Gastroesophageal sphincter (tissue), 4 donors: ENCODE data around the gene REX1BD. TPM values are rescaled to one million over a fixed set of nuclear protein-coding genes. Genes with fewer than 3 reads are reported as not detected.

Experiments
- ATAC-seq: fragments of 150-250 bp; one replicate; pipeline ENCODE4 v1.9.1; 2016; ENCODE audit warnings: mild to moderate bottlenecking, moderate library complexity
- H3K27ac ChIP-seq, 4 donors: fragments of 200-600 bp; sonication (generic) in 3 of 4; 1 replicate in 3 of 4; 2 replicates in 1 of 4; pipeline ENCODE4 v1.5.1; 2016 to 2019
- H3K27me3 ChIP-seq: fragments of 200-600 bp; sonication (generic); one replicate; pipeline ENCODE4 v1.5.1; 2019
- H3K36me3 ChIP-seq, 2 donors: fragments of 200-600 bp; sonication (generic); one replicate each; pipeline ENCODE4 v1.5.1; 2019; ENCODE audit warnings: control low read depth in 1 of 2
- H3K4me1 ChIP-seq, 3 donors: fragments of 200-600 bp; sonication (generic); 1 replicate in 2 of 3; 2 replicates in 1 of 3; pipeline ENCODE4 v1.5.1; 2016 to 2019; ENCODE audit warnings: control low read depth in 2 of 3
- H3K4me3 ChIP-seq, 2 donors: fragments of 200-600 bp; sonication (generic); one replicate each; pipeline ENCODE4 v1.5.1; 2019; ENCODE audit warnings: mild to moderate bottlenecking in 1 of 2, moderate library complexity in 1 of 2
- H3K9me3 ChIP-seq, 3 donors: fragments of 200-600 bp; sonication (generic); one replicate each; pipeline ENCODE4 v1.5.1; 2017 to 2019; ENCODE audit warnings: control low read depth in 2 of 3
- CTCF ChIP-seq, 4 experiments: fragments of 200-600 bp in 2 of 4; fragments of 450-650 bp in 2 of 4; sonication (generic) in 1 of 4; IDR thresholded peaks; one replicate each; pipeline ENCODE4 v1.5.1; 2017 to 2019; ENCODE audit warnings: antibody characterized with exemption in 4 of 4, mild to moderate bottlenecking in 2 of 4, moderate library complexity in 2 of 4
- EP300 ChIP-seq: sonication (generic); formaldehyde crosslinking; IDR thresholded peaks from one replicate; pipeline ENCODE4 v1.6.1; 2017; ENCODE audit warnings: antibody characterized with exemption, mild to moderate bottlenecking
- POLR2A ChIP-seq, 2 donors: fragments of 450-650 bp; IDR thresholded peaks; one replicate each; pipeline ENCODE4 v1.6.1; 2017; ENCODE audit warnings: antibody characterized with exemption in 2 of 2, mild to moderate bottlenecking in 2 of 2, moderate library complexity in 1 of 2
- POLR2AphosphoS5 ChIP-seq: sonication (generic); formaldehyde crosslinking; IDR thresholded peaks from one replicate; pipeline ENCODE4 v1.6.1; 2017; ENCODE audit warnings: antibody characterized with exemption
- WGBS, 2 donors: methylation state at CpG; one replicate each; pipeline ENCODE4 v1.1.5; 2018; ENCODE audit warnings: low coverage in 1 of 2; 5-methylcytosine and 5-hydroxymethylcytosine counted together
- total RNA-seq, 4 donors: library from RNA; depleted of rRNA; stranded (reverse); fragments of >200 nt; gene quantifications; one replicate each; pipeline ENCODE4 v1.1.0, GENCODE V29; 2016

The REX1BD gene
- total RNA-seq, 4 donors from 2014 or later, result 64.8 to 72.6 (median 68.6) TPM

DNA sequence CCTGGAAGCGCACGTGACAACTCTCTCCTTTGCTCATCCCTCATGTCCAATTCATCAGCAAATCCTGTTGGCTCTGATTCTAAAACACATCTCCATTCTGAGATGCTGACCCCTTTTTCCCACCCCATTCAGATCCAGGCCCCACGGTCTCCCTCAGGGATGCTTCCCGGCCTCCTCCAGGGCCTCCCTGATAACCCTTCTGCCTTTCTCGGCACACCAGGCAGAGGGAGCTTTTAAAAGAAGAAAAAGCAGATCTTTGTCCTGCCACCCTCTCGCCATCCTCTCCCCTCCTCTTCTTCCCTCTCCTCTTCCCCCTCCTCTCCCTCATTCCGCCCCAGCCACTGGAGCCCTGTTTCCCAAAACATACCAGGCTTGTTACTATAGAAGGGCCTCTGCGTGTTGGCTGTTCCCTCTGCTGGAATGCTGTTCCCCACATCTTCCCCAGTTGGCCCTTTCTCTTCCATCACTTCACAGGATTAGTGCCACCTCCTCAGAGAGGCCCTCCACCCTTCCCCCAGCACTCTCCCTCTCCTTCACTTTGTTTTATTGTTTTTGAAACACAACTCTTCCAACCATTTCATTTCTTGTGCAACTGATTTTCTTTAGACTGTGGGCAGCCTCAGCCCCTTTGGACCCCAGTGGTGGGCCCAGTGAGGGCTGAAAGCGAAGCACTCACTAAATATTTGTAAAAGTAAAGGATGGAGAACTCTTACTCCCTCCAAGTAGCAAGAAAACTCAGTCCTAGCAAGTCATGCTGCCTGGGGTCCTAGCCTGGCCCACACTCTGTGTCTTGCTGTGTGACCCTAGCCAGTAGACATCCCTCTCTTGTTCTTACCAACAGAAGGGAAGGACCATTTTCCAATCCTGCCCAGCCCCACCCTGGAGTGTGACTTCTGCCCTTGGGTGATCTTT, 20.5 kb downstream of the REX1BD start:
- TF ChIP-seq POLR2AphosphoS5, result no peak
- no peak for TF ChIP-seq CTCF (IDR thresholded peaks at IDR 0.05)
- no peak for TF ChIP-seq POLR2A (IDR thresholded peaks at IDR 0.05)
- no peak for TF ChIP-seq EP300
- Histone ChIP-seq H3K27ac (no peak overlapping the region), H3K4me1 (peaks cover 0 to 65% (median 45%) of the 10 kb centered on the region in 3 donors), H3K4me3 (no peak overlapping the region), H3K9me3 (no peaks in the 10 kb centered on the region), H3K36me3 (no peaks in the 10 kb centered on the region), H3K27me3 (peaks cover 97% of the 10 kb centered on the region)
- 63 to 80% methylated on average over 3 to 8 of the region's 9 CpGs for WGBS, 2 donors
- ATAC-seq, result no peak

GRCh38 chr19:18609717-18610051, 21.1 kb downstream of the REX1BD start:
- H3K9me3 ChIP-seq, result no peaks in the 10 kb centered on the region
- peaks cover 0 to 60% (median 44%) of the 10 kb centered on the region in 3 donors for H3K4me1 ChIP-seq
- no peaks in the 10 kb centered on the region for H3K36me3 ChIP-seq
- peaks cover 97% of the 10 kb centered on the region for H3K27me3 ChIP-seq
- H3K27ac ChIP-seq, result no peak overlapping the region
- ATAC-seq, result no peak
- WGBS, 2 donors, result 0% methylated on average over 1 of the region's 2 CpGs; no CpG with 5 or more reads in 1 of the 2 donors
- TF ChIP-seq POLR2A (IDR thresholded peaks at IDR 0.05), result no peak
- no peak for TF ChIP-seq POLR2AphosphoS5
- TF ChIP-seq CTCF (IDR thresholded peaks at IDR 0.05), result no peak
- no peak for TF ChIP-seq EP300
- H3K4me3 ChIP-seq, result no peak overlapping the region

GRCh38 chr19:18610245-18610555, 21.6 kb downstream of the REX1BD start:
- Histone ChIP-seq H3K4me1 (peaks cover 0 to 58% (median 44%) of the 10 kb centered on the region in 3 donors), H3K9me3 (no peaks in the 10 kb centered on the region), H3K27me3 (peaks cover 95% of the 10 kb centered on the region), H3K36me3 (no peaks in the 10 kb centered on the region), H3K4me3 (no peak overlapping the region), H3K27ac (no peak overlapping the region)
- no CpG with 5 or more reads among the region's 3 CpGs for WGBS, 2 donors
- ATAC-seq, result no peak
- TF ChIP-seq POLR2A (IDR thresholded peaks at IDR 0.05) (no peak), EP300 (no peak), CTCF (IDR thresholded peaks at IDR 0.05) (no peak), POLR2AphosphoS5 (no peak)

DNA sequence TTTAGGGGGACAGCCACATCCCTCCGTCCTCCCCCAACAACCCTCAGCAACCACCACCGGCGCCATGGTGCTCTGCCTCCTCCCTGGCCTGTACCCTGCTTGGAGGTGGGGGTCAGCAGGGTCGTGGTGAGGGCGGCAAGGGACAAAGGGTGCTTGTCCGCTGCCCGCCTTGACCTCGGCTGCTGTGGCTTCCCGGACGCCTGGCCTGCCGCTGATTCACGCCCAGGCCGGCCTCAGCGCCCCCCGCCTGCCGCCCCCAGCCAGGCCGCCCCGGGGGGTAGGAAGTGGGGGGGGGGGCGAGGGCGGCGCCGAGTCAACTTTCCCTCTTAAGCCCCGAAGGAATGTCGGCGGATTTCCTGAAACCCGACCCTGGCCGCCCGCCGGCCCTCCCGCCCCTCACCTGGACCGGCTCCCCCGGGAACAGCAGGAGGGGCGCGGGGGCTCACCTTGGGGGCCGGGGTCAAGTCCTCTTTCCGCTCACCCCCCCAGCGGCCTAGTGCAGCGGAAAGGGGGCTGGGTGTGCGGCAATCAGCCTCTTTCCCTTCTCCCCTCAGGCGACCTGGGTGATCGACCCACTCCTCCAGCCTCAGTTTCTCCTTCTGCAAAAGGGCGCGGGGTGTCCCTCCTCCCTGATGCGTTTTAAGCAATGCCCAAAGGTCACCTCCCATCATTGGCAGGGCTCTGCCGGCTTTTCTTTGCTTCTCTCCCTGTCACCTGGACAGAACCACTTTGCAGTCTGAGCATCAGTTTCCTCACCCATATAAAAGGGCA, 22.1 kb downstream of the REX1BD start:
- no peak overlapping the region for H3K27ac ChIP-seq
- TF ChIP-seq POLR2A (IDR thresholded peaks at IDR 0.05), result no peak
- no peak for TF ChIP-seq CTCF (IDR thresholded peaks at IDR 0.05)
- TF ChIP-seq POLR2AphosphoS5, result no peak
- no peak for TF ChIP-seq EP300
- no peaks in the 10 kb centered on the region for H3K9me3 ChIP-seq
- WGBS, 2 donors, result no CpG with 5 or more reads among the region's 45 CpGs
- ATAC-seq, result no peak
- H3K4me3 ChIP-seq, result no peak overlapping the region
- peaks cover 95% of the 10 kb centered on the region for H3K27me3 ChIP-seq
- H3K36me3 ChIP-seq, result no peaks in the 10 kb centered on the region
- peaks cover 0 to 52% (median 44%) of the 10 kb centered on the region in 3 donors for H3K4me1 ChIP-seq
